ELF-1 (cell line): Measurements from ENCODE around the gene CDC42EP4.
"Not testable (repeated sequence)": the region's sequence is repeated elsewhere in the genome, so short reads cannot be mapped to it uniquely, and the experiment has no call there.

Experiments
- DNase-seq: peaks from one replicate; pipeline ENCODE4 v3.0.0-alpha.2; 2016; ENCODE audit warnings: low read depth, low spot score

CDC42EP4 gene

GRCh38 chr17:73320601-73321264 lies 8.9 kb upstream of the CDC42EP4 start:
- no peak for DNase-seq

DNA sequence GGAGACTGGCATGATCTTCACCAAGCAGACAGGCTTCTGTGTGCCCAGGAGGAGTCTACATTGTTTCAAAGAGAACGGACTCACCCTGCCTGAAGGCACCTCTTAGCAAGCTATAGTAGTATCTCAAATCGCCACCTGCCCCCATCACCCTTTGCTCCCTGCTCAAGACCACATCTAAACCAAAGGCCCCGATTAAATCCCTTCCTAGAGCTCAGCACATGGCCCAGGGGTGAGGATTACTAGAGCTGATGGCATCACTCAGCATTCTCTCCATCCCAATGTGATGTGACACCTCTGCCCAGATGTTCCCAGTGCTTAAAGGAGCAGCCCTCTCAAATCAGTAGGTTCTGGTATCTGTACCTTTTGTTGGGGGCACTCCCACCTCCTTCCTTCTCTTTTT lies 8.0 kb upstream of the CDC42EP4 start:
- DNase-seq = no peak

GRCh38 chr17:73318836-73319235 lies 7.0 kb upstream of the CDC42EP4 start:
- no peak for DNase-seq

GRCh38 chr17:73318427-73318813 lies 6.6 kb upstream of the CDC42EP4 start:
- DNase-seq = no peak

DNA sequence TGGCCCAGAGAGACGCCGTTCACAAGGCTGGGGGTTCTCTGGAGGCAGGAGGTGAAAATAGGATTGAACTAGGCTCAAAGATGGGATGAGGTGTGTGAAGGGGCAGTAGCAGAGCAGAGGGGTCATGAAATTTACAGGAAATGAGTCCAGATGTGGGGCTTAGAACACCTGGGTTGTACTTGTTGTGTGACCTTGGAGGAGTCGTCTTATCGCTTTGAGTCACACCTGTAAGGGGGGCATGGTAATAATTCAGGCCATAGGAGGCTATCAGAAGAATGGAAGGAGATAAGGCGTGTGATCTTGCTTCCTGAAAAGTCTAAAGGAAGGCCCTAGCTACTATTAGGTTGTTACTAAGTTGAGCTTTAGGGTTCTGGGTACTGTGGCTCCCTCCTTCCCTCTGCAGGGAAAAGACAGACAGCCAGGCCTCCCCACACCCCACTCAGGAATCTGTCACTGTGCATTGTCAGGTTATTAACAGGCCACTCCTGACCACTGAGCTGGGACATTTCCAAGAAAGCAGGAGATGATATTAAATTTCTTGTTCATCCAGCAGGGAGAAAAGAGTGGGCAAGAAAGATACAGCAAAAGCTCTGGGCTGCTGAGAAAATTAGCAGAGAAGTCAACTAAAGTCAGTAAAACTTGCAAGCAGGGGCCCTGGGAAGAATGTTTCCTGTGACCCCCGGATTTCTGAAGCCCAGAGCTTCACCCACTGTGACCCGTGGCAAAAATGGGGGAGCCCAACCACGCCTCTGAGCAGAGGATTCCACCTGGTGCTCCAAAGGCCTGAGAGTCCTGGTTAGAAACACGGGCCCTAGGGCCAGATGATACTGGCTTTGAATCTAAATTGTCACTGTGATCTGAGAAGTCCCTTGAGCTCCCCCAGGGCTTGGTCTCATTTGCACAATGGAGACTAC lies 6.0 kb upstream of the CDC42EP4 start:
- DNase-seq = no peak

- DNase-seq = no peak
Observed at GRCh38 chr17:73316919-73317505, 5.2 kb upstream of the CDC42EP4 start.

DNA sequence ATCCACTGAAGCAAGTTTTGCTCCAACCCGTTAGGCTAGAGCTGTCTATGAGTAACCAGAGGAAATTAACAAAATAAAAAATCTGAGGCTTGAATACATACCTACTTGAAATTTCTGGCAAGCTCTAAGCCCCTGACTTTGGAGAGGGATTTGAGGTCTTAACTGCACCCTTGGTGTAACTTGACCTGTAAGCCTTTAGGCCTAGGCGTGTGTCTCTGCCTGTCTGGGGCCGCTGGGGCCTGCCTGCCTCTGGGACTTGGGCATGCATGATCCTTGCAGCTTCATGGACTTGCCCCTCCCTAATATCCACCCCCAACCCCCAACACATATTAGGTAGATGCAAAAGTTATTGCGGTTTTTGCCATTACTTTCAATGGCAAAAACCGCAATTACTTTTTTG lies 3.7 kb upstream of the CDC42EP4 start:
- no peak for DNase-seq

GRCh38 chr17:73313526-73314127 lies 1.8 kb upstream of the CDC42EP4 start:
- no peak for DNase-seq

GRCh38 chr17:73312887-73313286 lies 1.1 kb upstream of the CDC42EP4 start:
- DNase-seq = not testable (repeated sequence)

- peak; percentile 49 for DNase-seq
Observed at GRCh38 chr17:73311428-73311780, 397 bp downstream of the CDC42EP4 start.

- DNase-seq = peak; percentile 66
Observed at GRCh38 chr17:73309727-73310596, 1.8 kb downstream of the CDC42EP4 start.

- not testable (repeated sequence) for DNase-seq
Observed at GRCh38 chr17:73308959-73309358, 2.8 kb downstream of the CDC42EP4 start.

DNA sequence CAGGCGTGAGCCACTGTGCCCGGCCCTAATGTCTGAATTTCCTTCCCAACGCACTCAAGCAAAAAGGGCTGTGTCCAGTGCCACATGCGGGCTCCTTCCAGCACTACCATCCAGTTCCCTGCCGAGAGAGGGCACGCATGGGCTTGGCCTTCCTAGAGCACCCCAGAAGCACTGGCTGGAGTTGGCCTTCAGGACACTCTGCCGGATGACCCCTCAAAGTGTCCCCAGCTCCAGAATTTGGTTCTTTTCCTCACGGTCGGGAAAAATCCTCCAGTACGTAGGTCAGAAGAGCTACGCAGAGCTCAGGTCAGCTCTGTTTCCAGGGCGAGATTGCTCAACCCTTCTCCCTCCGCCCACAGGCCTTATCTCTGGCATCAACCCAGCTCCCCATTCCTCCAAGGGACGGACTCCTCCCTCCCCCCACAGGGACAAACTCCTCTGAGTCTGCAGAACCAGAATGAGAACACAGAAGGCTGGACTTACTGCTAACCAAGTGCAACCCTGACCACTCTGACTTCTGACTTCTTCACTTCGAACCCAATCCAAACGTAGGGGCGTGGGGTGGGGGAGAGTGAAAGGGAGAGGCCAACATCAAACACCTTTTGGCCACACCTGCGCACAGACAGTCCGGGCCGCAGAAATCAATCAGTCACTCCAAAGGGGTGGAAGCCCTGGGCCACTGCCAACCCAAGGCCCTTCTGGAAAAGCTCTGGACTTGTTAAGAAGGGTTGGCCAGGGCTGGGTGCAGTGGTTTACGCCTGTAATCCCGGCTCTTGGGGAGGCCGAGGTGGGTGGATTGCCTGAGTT lies 3.6 kb downstream of the CDC42EP4 start:
- peak; percentile 85 for DNase-seq

DNA sequence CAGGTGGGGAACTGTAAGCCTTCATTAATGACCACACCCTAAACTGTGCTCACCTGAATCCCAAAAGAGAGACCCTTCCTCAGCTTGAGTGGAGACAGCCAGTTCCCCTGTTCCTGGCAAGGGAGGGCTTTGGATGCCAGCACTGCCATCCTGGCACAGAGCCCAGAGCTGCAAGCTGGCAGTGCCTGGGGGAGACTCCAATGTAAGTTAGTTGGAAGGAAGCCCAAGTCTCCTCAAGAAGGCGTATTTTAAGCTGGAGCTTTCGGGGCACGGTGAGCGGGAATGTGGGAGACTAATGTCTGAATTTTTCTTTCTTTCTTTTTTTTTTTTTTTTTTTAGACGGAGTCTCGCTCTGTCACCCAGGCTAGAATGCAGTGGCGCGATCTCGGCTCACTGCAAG lies 4.7 kb downstream of the CDC42EP4 start:
- DNase-seq = no peak

DNA sequence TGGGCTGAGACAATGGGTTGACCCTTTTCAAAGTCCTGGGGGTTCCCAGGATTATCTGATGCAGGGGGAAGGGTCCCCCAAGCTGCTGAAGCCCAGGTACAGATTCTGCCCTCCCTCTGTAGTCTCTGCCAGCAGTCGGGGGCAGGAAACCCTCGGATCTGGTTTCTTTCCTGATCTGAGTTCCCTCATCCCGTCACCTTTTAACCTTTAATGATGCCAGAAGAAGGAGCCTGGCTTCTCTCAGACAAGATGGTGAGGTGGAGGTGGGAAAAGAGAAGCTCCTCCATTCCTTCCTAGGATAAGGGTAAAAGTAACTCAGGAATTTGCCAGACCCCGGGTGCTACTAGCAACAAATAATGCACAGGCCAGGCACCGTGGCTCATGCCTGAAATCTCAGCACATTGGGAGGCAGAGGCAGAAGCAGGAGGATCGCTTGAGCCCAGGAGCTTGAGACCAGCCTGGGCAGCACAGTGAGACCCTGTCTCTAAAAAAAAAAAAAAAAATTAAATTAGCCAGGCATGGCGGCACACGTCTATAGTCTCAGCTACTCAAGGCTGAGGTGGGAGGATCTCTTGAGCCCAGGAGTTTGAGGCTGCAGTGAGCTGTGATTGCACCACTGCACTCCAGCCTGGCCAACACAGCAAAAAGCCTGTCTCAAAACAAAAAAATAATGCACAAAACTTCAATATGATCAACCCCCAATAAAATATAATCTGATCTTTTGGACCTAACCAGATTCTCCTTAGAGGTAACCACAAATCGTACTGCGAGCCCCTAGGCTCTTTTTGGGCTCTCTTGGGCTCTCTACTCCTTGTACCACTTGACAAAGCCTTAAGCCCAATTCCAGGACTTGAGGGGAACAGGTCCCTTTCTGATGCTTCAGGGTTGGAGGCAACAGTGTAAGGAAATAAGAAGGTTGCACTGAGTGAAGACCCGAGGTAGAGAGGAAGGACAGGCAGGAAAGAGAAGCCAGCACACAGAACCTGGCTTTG lies 5.7 kb downstream of the CDC42EP4 start:
- DNase-seq = peak; percentile 68

DNA sequence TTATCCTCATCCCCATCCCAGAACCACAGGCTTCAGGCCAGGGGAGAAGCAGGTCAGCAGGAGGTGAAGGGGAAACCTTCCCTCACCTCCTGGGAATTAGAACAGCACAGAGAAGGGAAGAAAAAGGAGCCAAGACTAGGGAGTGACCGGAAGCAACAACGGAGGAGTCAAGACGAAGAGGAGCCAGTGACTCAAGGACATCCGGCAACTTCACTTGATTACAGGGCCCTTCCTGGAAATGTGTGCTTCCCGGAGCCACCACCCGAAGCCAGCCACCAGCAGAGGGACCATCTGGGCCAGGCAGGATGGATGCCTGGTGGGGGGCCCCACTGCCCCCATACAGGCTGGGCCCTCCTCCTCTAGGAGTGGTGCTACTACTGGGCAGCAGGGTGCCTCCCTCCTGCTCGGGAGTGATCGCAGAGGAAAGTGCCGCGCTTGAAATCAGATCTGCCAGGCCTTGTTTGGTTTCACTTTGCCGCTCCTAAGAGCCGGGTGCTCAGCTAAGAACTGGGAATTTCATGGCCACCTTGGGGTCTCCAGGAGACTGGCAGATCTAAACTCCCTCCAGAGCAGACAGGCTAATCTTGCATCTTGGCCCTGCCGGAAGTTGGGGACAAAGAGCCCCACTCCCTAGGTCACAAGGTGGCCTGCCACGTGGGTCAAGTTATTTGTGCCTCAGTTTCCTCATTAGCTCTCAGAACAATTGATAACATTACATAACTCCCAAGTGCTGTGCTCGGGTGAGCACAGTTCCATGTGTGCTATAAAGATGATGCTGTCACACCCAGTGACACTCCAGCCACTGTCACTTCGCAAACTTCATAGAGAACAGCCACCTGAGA lies 6.6 kb downstream of the CDC42EP4 start:
- peak; percentile 80 for DNase-seq

- DNase-seq = no peak
Observed at GRCh38 chr17:73304438-73304837, 7.4 kb downstream of the CDC42EP4 start.

DNA sequence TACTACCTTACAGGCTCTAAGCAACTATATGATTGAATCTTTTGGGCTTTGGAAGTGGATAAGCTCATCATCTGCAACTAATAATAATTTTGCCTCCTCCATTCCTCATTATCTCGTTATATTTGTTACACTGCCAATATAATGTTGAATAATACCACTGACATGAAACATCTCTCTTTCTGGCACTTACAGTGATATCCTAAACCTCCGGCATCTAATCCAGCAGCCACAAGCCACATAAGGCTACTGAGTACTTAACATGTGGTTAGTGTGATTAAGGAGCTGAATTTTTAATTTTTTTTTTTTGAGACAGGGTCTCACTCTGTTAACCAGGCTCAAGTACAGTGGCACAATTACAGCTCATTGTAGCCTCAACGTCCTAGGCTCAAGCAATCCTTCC lies 9.6 kb downstream of the CDC42EP4 start:
- DNase-seq = no peak
